K562 (cell line): ENCODE data around the gene C16orf89.

Experiments
- EP300 ChIP-seq: IDR thresholded peaks from 2 replicates; pipeline ENCODE4 v1.6.1; 2012; ENCODE audit warnings: low read length, improper control_type of control experiment
- POLR2A ChIP-seq: fragments of 450-650 bp; conservative IDR thresholded peaks from 2 replicates; pipeline ENCODE4 v1.6.1; 2016
- REST ChIP-seq, 2 experiments: fragments of 450-650 bp; formaldehyde crosslinking in 1 of 2; IDR thresholded peaks; 2 replicates each; pipeline versions ENCODE4 v1.4.0 to v1.6.1; 2014 to 2020; ENCODE audit warnings: mild to moderate bottlenecking in 2 of 2, borderline replicate concordance in 1 of 2, low read depth in 1 of 2
- TCFL5 ChIP-seq: fragments of 250-450 bp; sonication (Bioruptor Pico); conservative IDR thresholded peaks from 2 replicates; pipeline ENCODE4 v1.6.1; 2021; ENCODE audit warnings: mild to moderate bottlenecking, moderate library complexity, matching md5 sums
- TF ChIP-seq, protein P1 (sequence below): fragments of 250-450 bp; sonication (Bioruptor Pico); IDR thresholded peaks from 2 replicates; pipeline ENCODE4 v1.5.0; 2020; ENCODE audit warnings: mild to moderate bottlenecking, borderline replicate concordance

DNA sequence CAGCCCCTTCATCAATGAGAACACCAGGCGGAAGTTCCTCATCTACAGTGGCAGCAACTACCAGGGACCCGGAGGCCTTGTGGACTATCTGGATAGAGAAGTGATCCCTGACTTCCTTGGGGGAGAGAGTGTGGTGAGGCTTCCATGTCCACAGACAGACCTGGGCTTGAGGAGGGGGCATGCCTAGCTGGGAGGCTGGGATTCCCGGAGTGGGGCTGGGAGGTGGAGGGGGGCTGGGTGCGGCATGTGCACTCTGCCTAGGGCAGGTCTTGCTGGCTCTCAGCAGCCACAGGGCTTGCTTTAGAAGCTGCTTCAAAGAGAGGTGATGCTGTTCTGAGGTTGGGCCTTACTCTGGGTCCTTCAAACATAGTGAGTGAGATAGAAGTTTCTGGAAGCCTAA lies 59.8 kb downstream of the C16orf89 start:
- TF ChIP-seq POLR2A (no peak), TCFL5 (CRISPR knock-in tag) (no peak), REST (IDR thresholded peaks at IDR 0.05; ENCODE audit: borderline replicate concordance) (no peak), REST (CRISPR knock-in tag; IDR thresholded peaks at IDR 0.05; ENCODE audit: low read depth) (no peak), EP300 (no peak)
- TF ChIP-seq, protein P1, sequence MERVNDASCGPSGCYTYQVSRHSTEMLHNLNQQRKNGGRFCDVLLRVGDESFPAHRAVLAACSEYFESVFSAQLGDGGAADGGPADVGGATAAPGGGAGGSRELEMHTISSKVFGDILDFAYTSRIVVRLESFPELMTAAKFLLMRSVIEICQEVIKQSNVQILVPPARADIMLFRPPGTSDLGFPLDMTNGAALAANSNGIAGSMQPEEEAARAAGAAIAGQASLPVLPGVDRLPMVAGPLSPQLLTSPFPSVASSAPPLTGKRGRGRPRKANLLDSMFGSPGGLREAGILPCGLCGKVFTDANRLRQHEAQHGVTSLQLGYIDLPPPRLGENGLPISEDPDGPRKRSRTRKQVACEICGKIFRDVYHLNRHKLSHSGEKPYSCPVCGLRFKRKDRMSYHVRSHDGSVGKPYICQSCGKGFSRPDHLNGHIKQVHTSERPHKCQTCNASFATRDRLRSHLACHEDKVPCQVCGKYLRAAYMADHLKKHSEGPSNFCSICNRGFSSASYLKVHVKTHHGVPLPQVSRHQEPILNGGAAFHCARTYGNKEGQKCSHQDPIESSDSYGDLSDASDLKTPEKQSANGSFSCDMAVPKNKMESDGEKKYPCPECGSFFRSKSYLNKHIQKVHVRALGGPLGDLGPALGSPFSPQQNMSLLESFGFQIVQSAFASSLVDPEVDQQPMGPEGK (CRISPR knock-in tag): no peak
